Raji (cell line): ENCODE data around the gene DCTN3.

ENCODE experiments used
- POLR2A ChIP-seq: IDR thresholded peaks from 2 replicates; pipeline ENCODE4 v1.6.1; 2011; ENCODE audit warnings: low read depth, low read length, control low read depth; ENCODE audit not compliant: insufficient read depth

DCTN3 gene

GRCh38 chr9:34575862-34576596 is 44.3 kb downstream of the DCTN3 start:
- TF ChIP-seq POLR2A, result no peak

- TF ChIP-seq POLR2A, result no peak
Measured at GRCh38 chr9:34575241-34575640, 45.1 kb downstream of the DCTN3 start.

GRCh38 chr9:34574571-34574970 is 45.7 kb downstream of the DCTN3 start:
- no peak for TF ChIP-seq POLR2A

- TF ChIP-seq POLR2A, result no peak
Measured at GRCh38 chr9:34573599-34574325, 46.5 kb downstream of the DCTN3 start.

- no peak for TF ChIP-seq POLR2A
Measured at GRCh38 chr9:34572628-34573027, 47.7 kb downstream of the DCTN3 start.

GRCh38 chr9:34572092-34572491 is 48.2 kb downstream of the DCTN3 start:
- no peak for TF ChIP-seq POLR2A

- TF ChIP-seq POLR2A, result no peak
Measured at GRCh38 chr9:34571481-34571810, 48.8 kb downstream of the DCTN3 start.

- no peak for TF ChIP-seq POLR2A
Measured at GRCh38 chr9:34570809-34571480, 49.4 kb downstream of the DCTN3 start.

- no peak for TF ChIP-seq POLR2A
Measured at GRCh38 chr9:34570376-34570775, 49.9 kb downstream of the DCTN3 start.

GRCh38 chr9:34568774-34569173 is 51.5 kb downstream of the DCTN3 start:
- TF ChIP-seq POLR2A, result no peak

- TF ChIP-seq POLR2A, result no peak
Measured at GRCh38 chr9:34568133-34568532, 52.2 kb downstream of the DCTN3 start.

- no peak for TF ChIP-seq POLR2A
Measured at GRCh38 chr9:34566972-34567371, 53.3 kb downstream of the DCTN3 start.

- no peak for TF ChIP-seq POLR2A
Measured at GRCh38 chr9:34566322-34566721, 54.0 kb downstream of the DCTN3 start.

GRCh38 chr9:34565856-34566255 is 54.4 kb downstream of the DCTN3 start:
- TF ChIP-seq POLR2A, result no peak

- no peak for TF ChIP-seq POLR2A
Measured at GRCh38 chr9:34564617-34565016, 55.7 kb downstream of the DCTN3 start.
